ENCODE data around the gene SSX2IP. TPM values are rescaled to one million over a fixed set of nuclear protein-coding genes. Genes with fewer than 3 reads are reported as not detected.

The SSX2IP gene
- total RNA-seq, 1 experiment from 2014 or later = 42.4 TPM

DNA sequence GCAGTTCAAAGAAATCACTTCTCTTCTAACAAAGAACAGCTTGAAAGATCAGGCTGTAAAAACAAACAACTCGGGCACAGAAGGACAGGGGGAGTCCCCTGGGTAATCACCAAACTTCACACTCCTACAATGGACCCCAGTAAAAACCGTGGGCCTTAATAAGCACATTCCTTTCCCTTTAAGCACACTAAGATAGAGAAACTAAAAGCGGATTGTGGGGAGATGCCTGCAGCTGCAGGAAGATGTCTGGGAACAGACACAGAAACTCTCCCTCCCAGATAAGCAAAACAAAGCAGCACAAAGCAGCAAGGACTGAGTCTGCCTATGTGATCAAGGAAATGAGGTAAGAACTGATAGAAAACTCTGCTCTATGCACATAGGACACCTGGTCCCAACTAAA, 78.5 kb downstream of the SSX2IP start:
- Histone ChIP-seq H3K4me3 (ENCODE audit: low read depth, low read length, poor library complexity, severe bottlenecking) (no peak overlapping the region), H3K9me3 (ENCODE audit: low read depth, low read length, poor library complexity, severe bottlenecking) (peaks cover 13% of the 10 kb centered on the region), H3K27ac (ENCODE audit: low read depth, low read length, poor library complexity, severe bottlenecking) (no peak overlapping the region), H3K4me1 (ENCODE audit: insufficient read depth, low read length, poor library complexity, severe bottlenecking) (no peaks in the 10 kb centered on the region), H3K27me3 (replicated peaks; ENCODE audit: insufficient read depth, low read depth, low read length, poor library complexity) (no peaks in the 10 kb centered on the region), H3K36me3 (ENCODE audit: insufficient read depth, low read length, poor library complexity, severe bottlenecking) (no peaks in the 10 kb centered on the region)
- intact Hi-C loops (cut with micrococcal nuclease; ENCODE audit: unreplicated experiment) = no loop called here
- ChIA-PET POLR2A (ENCODE audit: low non-redundant PET) (no interaction called here), CTCF (no interaction called here)
- TF ChIP-seq, protein P1, sequence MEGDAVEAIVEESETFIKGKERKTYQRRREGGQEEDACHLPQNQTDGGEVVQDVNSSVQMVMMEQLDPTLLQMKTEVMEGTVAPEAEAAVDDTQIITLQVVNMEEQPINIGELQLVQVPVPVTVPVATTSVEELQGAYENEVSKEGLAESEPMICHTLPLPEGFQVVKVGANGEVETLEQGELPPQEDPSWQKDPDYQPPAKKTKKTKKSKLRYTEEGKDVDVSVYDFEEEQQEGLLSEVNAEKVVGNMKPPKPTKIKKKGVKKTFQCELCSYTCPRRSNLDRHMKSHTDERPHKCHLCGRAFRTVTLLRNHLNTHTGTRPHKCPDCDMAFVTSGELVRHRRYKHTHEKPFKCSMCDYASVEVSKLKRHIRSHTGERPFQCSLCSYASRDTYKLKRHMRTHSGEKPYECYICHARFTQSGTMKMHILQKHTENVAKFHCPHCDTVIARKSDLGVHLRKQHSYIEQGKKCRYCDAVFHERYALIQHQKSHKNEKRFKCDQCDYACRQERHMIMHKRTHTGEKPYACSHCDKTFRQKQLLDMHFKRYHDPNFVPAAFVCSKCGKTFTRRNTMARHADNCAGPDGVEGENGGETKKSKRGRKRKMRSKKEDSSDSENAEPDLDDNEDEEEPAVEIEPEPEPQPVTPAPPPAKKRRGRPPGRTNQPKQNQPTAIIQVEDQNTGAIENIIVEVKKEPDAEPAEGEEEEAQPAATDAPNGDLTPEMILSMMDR (conservative IDR thresholded peaks at IDR 0.05; ENCODE audit: low read depth, low read length) = no peak
- TF ChIP-seq EZH2 (IDR thresholded peaks at IDR 0.05; ENCODE audit: borderline replicate concordance, low read depth, low read length, poor library complexity, severe bottlenecking) = no peak
- DNase-seq (ENCODE audit: low spot score) = no peak
- no TSS peak for BruUV-seq (replicated peaks)

DNA sequence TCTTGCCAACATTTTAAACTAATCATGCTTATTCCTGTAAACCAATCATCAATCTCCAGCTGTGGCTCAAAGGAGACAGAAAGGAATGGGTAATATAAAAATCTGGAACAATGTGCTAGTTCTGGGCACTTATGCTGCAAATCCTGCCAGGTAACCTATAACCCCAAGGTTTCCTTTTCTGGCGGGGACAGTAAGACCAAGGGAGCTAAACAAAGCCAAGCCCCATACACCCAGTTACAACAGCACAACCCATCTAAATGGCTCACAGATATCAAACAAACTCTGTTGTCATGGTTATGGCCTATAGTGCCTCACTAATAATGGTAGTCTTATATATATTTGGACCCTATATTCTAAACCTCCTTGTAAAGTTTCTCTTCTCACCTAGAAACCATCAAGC, 79.2 kb downstream of the SSX2IP start:
- BruUV-seq (replicated peaks) = no TSS peak
- Histone ChIP-seq H3K9me3 (ENCODE audit: low read depth, low read length, poor library complexity, severe bottlenecking) (peaks cover 16% of the 10 kb centered on the region), H3K27ac (ENCODE audit: low read depth, low read length, poor library complexity, severe bottlenecking) (no peak overlapping the region), H3K4me1 (ENCODE audit: insufficient read depth, low read length, poor library complexity, severe bottlenecking) (no peaks in the 10 kb centered on the region), H3K4me3 (ENCODE audit: low read depth, low read length, poor library complexity, severe bottlenecking) (no peak overlapping the region), H3K27me3 (replicated peaks; ENCODE audit: insufficient read depth, low read depth, low read length, poor library complexity) (no peaks in the 10 kb centered on the region), H3K36me3 (ENCODE audit: insufficient read depth, low read length, poor library complexity, severe bottlenecking) (no peaks in the 10 kb centered on the region)
- intact Hi-C loops (cut with micrococcal nuclease; ENCODE audit: unreplicated experiment) = no loop called here
- DNase-seq (ENCODE audit: low spot score) = no peak
- TF ChIP-seq, protein P1 (conservative IDR thresholded peaks at IDR 0.05; ENCODE audit: low read depth, low read length) = no peak
- TF ChIP-seq EZH2 (IDR thresholded peaks at IDR 0.05; ENCODE audit: borderline replicate concordance, low read depth, low read length, poor library complexity, severe bottlenecking) = no peak
- POLR2A ChIA-PET (ENCODE audit: low non-redundant PET) = no interaction called here
- CTCF ChIA-PET = no interaction called here

DNA sequence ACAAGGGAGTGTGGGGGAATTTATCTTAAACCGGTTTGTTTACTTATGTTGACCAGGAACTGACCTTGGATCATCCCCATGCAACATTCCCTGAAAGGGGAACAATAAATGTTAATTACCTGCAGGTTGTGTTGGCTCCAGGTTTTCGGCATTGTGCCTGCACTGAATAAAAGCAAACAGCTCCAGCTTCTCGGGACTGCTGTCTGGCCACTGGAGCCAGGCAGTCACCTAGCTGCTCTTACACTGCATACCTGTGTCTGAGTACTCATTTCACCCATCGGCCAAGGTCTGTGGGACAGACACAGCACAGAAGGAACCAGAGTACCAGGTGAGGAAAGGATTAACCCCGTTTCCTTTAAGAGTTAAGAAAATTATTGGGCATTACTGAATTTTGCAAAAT, 83.3 kb downstream of the SSX2IP start:
- Histone ChIP-seq H3K9me3 (ENCODE audit: low read depth, low read length, poor library complexity, severe bottlenecking) (peaks cover 31% of the 10 kb centered on the region), H3K4me1 (ENCODE audit: insufficient read depth, low read length, poor library complexity, severe bottlenecking) (no peaks in the 10 kb centered on the region), H3K4me3 (ENCODE audit: low read depth, low read length, poor library complexity, severe bottlenecking) (no peak overlapping the region), H3K36me3 (ENCODE audit: insufficient read depth, low read length, poor library complexity, severe bottlenecking) (no peaks in the 10 kb centered on the region), H3K27me3 (replicated peaks; ENCODE audit: insufficient read depth, low read depth, low read length, poor library complexity) (no peaks in the 10 kb centered on the region), H3K27ac (ENCODE audit: low read depth, low read length, poor library complexity, severe bottlenecking) (no peak overlapping the region)
- intact Hi-C loops (cut with micrococcal nuclease; ENCODE audit: unreplicated experiment) = no loop called here
- no TSS peak for BruUV-seq (replicated peaks)
- CTCF ChIA-PET = no interaction called here
- POLR2A ChIA-PET (ENCODE audit: low non-redundant PET) = no interaction called here
- DNase-seq (ENCODE audit: low spot score) = no peak
- no peak for TF ChIP-seq EZH2 (IDR thresholded peaks at IDR 0.05; ENCODE audit: borderline replicate concordance, low read depth, low read length, poor library complexity, severe bottlenecking)
- TF ChIP-seq, protein P1 (conservative IDR thresholded peaks at IDR 0.05; ENCODE audit: low read depth, low read length) = no peak
